SU-DHL-6 (cell line): ENCODE measurements around the gene FBRSL1.

Source experiments
- H2AFZ ChIP-seq: fragments of 200-600 bp; sonication (generic); 2 replicates; pipeline ENCODE4 v1.6.1; 2014; ENCODE audit warnings: low read depth, mild to moderate bottlenecking, moderate library complexity, mixed read lengths, antibody characterized with exemption, low read length; ENCODE audit not compliant: severe bottlenecking
- H3F3A ChIP-seq: fragments of 200-600 bp; shearing (Covaris generic); 2 replicates; pipeline ENCODE4 v1.6.0; 2016; ENCODE audit warnings: antibody characterized with exemption, mild to moderate bottlenecking; ENCODE audit not compliant: insufficient read depth
- H3K27ac ChIP-seq: fragments of 200-600 bp; sonication (generic); 2 replicates; pipeline ENCODE4 v1.5.1; 2016; ENCODE audit warnings: low read depth, mild to moderate bottlenecking, low read length, moderate library complexity, mixed read lengths
- H3K27me3 ChIP-seq: fragments of 200-600 bp; sonication (generic), shearing (Covaris generic); 2 replicates; pipeline ENCODE4 v1.6.0; 2014; ENCODE audit warnings: mild to moderate bottlenecking, low read length
- H3K36me3 ChIP-seq: fragments of 200-600 bp; sonication (generic); 2 replicates; pipeline ENCODE4 v1.6.1; 2014; ENCODE audit warnings: mild to moderate bottlenecking, low read length, mixed read lengths
- H3K4me2 ChIP-seq: fragments of 300-600, 200-600 bp; shearing (Covaris generic), sonication (generic); 2 replicates; pipeline ENCODE4 v1.6.0; 2014; ENCODE audit warnings: low read length, low read depth, mild to moderate bottlenecking; ENCODE audit not compliant: poor library complexity, severe bottlenecking
- H3K4me3 ChIP-seq: fragments of 200-600 bp; sonication (generic); 2 replicates; pipeline ENCODE4 v1.5.1; 2014; ENCODE audit warnings: antibody characterized with exemption, low read length, mild to moderate bottlenecking, mixed read lengths; ENCODE audit not compliant: insufficient read depth, poor library complexity, severe bottlenecking
- H3K79me2 ChIP-seq: fragments of 200-600 bp; sonication (generic); 2 replicates; pipeline ENCODE4 v1.6.1; 2014; ENCODE audit warnings: mild to moderate bottlenecking, low read length, moderate library complexity; ENCODE audit not compliant: insufficient read depth
- H3K9ac ChIP-seq: fragments of 200-600 bp; sonication (generic); 2 replicates; pipeline ENCODE4 v1.7.0; 2014; ENCODE audit warnings: mild to moderate bottlenecking, low read length
- H3K9me2 ChIP-seq: fragments of 200-600 bp; sonication (generic); replicated peaks from 2 replicates; pipeline ENCODE4 v1.6.1; 2014; ENCODE audit warnings: low read length; ENCODE audit not compliant: insufficient read depth
- H3K9me3 ChIP-seq: fragments of 200-600 bp; sonication (generic); 2 replicates; pipeline ENCODE4 v1.6.1; 2014; ENCODE audit warnings: low read length, mixed read lengths; ENCODE audit not compliant: insufficient read depth
- H4K20me1 ChIP-seq: fragments of 200-600 bp; sonication (generic); 2 replicates; pipeline ENCODE4 v1.6.1; 2014; ENCODE audit warnings: low read depth, mild to moderate bottlenecking, antibody characterized with exemption, low read length, moderate library complexity, mixed read lengths
- EZH2phosphoT487 ChIP-seq: fragments of 200-600 bp; sonication (generic), shearing (Covaris generic); conservative IDR thresholded peaks from 2 replicates; pipeline ENCODE4 v1.6.1; 2018; ENCODE audit warnings: mild to moderate bottlenecking, antibody characterized with exemption, low read length, moderate library complexity, mixed read lengths
- TF ChIP-seq, protein P1 (sequence below): fragments of 200-600 bp; sonication (generic); IDR thresholded peaks from one replicate; pipeline ENCODE4 v1.5.1; 2017; ENCODE audit warnings: antibody characterized with exemption, mild to moderate bottlenecking, low read length, moderate library complexity; ENCODE audit not compliant: insufficient read depth, poor library complexity, severe bottlenecking

Gene FBRSL1

DNA sequence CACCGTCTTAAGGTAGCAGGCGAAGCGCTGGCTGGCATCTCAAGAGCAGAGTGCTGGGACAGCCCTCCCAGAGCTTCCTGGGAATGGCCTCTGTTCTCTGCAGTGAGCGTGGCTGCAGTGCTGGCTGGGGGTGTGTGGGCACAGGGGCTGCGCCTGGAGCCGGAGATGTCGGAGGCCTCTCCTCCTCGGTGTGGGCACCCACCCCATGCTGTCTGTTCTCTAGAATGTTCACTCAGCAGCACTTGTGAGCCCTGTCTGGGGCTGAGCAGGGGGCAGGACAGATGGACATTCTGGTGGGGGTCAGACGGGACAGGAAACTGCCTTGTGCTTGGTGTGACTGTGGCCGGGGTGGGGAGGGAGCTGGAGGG is 15.9 kb downstream of the FBRSL1 start:
- H3F3A ChIP-seq, result no peaks in the 10 kb centered on the region
- no peaks in the 10 kb centered on the region for H3K36me3 ChIP-seq
- H3K4me2 ChIP-seq, result no peak overlapping the region
- H4K20me1 ChIP-seq, result peaks cover 3% of the 10 kb centered on the region; the same call in 1 of the 2 replicates
- no peak overlapping the region for H3K27ac ChIP-seq
- TF ChIP-seq, protein P1, sequence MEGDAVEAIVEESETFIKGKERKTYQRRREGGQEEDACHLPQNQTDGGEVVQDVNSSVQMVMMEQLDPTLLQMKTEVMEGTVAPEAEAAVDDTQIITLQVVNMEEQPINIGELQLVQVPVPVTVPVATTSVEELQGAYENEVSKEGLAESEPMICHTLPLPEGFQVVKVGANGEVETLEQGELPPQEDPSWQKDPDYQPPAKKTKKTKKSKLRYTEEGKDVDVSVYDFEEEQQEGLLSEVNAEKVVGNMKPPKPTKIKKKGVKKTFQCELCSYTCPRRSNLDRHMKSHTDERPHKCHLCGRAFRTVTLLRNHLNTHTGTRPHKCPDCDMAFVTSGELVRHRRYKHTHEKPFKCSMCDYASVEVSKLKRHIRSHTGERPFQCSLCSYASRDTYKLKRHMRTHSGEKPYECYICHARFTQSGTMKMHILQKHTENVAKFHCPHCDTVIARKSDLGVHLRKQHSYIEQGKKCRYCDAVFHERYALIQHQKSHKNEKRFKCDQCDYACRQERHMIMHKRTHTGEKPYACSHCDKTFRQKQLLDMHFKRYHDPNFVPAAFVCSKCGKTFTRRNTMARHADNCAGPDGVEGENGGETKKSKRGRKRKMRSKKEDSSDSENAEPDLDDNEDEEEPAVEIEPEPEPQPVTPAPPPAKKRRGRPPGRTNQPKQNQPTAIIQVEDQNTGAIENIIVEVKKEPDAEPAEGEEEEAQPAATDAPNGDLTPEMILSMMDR, result no peak
- no peak overlapping the region for H2AFZ ChIP-seq
- H3K27me3 ChIP-seq, result no peaks in the 10 kb centered on the region
- no peaks in the 10 kb centered on the region for H3K9me3 ChIP-seq
- H3K9ac ChIP-seq, result no peak overlapping the region
- no peak overlapping the region for H3K4me3 ChIP-seq
- H3K79me2 ChIP-seq, result no peaks in the 10 kb centered on the region
- no peaks in the 10 kb centered on the region for H3K9me2 ChIP-seq

DNA sequence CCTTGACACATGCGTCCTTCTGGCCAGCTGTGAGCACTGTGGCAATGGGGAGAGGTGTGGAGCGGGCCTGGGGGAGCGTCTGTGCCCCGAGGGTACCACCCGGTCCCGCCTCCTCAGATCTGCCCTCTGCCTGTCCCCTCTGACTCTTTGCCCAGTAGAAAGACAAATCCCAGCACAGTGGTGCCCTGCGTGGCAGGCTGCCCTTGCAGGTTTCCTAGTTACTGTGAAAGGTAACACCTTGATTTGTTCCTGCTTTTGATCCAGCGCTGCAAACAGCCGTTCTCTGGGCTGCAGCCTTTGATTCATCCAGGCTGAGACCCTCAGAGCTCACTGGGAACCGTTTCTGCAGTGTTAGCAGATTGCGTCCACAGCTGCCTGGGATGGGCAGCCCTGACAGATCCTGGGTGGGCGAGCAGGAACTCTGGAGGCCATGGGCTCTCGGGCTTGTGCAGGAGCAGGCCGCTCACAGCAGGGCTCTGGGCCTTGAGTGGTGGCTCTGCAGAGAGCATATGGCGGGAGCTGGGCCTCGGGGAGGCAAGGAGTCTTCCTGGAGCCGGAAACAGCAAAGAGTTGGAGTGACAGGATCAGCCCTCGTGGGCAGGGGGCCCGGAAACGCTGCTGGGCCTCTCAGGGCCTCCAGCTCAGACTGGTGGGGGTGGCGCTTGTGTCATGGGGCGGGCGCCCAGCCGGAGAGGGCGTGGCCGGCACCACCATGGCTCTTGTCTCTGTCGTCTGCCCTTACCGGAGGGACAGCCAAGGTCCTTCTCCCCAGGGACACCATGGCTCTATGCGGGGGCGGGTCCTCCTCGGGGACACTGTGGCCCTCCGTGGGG is 16.6 kb downstream of the FBRSL1 start:
- H3K27ac ChIP-seq, result no peak overlapping the region
- no peaks in the 10 kb centered on the region for H3K27me3 ChIP-seq
- no peak overlapping the region for H3K4me3 ChIP-seq
- no peaks in the 10 kb centered on the region for H3K36me3 ChIP-seq
- no peaks in the 10 kb centered on the region for H3K9me3 ChIP-seq
- no peak overlapping the region for H2AFZ ChIP-seq
- no peaks in the 10 kb centered on the region for H3K79me2 ChIP-seq
- no peak for TF ChIP-seq EZH2phosphoT487
- no peaks in the 10 kb centered on the region for H3F3A ChIP-seq
- no peak overlapping the region for H3K9ac ChIP-seq
- peaks cover 3% of the 10 kb centered on the region; the same call in 1 of the 2 replicates for H4K20me1 ChIP-seq
- no peak overlapping the region for H3K4me2 ChIP-seq
- H3K9me2 ChIP-seq, result no peaks in the 10 kb centered on the region

DNA sequence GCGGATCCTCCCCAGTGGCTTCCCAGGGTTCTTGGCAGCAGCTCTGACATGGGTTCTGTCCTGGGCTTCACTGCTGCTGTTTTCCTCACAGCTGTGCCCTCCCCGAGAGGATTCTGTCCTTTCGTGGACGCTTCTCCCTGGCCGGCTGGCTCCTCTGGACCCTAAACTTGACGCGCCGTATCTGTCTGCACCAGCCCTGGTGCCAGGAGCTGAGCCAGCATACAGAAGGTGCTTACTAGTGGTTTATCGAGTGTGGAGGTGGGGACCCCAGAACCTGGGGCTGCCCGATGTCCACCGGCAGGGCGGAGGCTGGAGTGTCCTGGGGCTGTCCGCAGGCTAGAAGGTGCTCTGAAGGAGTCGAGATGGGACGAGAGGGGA is 17.2 kb downstream of the FBRSL1 start:
- Histone ChIP-seq H3K9me3 (no peaks in the 10 kb centered on the region), H3K36me3 (no peaks in the 10 kb centered on the region), H3K79me2 (no peaks in the 10 kb centered on the region), H4K20me1 (peaks cover 3% of the 10 kb centered on the region; the same call in 1 of the 2 replicates), H2AFZ (no peak overlapping the region), H3K4me2 (no peak overlapping the region), H3K9ac (no peak overlapping the region), H3K4me3 (no peak overlapping the region), H3K27me3 (no peaks in the 10 kb centered on the region), H3F3A (no peaks in the 10 kb centered on the region), H3K27ac (no peak overlapping the region), H3K9me2 (no peaks in the 10 kb centered on the region)
- TF ChIP-seq, protein P1, result no peak
- no peak for TF ChIP-seq EZH2phosphoT487
